K562 (cell line): Measurements from ENCODE around the gene SERTM2. TPM values are rescaled to one million over a fixed set of nuclear protein-coding genes. Genes with fewer than 3 reads are reported as not detected.

ENCODE experiments used
- ATAC-seq: fragments of 200-7000 bp; cut with Tn5 transposase; 3 replicates; pipeline ENCODE4 v1.9.1; 2020; ENCODE audit warnings: moderate library complexity
- BruUV-seq: library from RNA; stranded (reverse); fragments of 400-500 nt; replicated peaks from 2 replicates; lab custom pipeline; 2021; lab: Mats Ljungman, UMichigan
- CTCF ChIA-PET: fragments of 300-600 bp; formaldehyde crosslinking; extraction: SDS; loops from one replicate; lab custom pipeline; 2021; ENCODE audit warnings: low intra/inter-chr PET ratio; lab: Yijun Ruan, JAX
- POLR2A ChIA-PET: fragments of 300-600, 350-650 bp; sonication (Branson Sonifier 250); formaldehyde crosslinking; extraction: SDS; loops from one replicate; lab custom pipeline; 2021; ENCODE audit warnings: antibody characterized with exemption, inconsistent platforms; lab: Yijun Ruan, JAX
- DNase-seq, 4 experiments: peaks; one replicate each; pipeline versions ENCODE4 v3.0.0 to v3.0.0-alpha.2; 2011 to 2018; ENCODE audit warnings: low spot score in 3 of 4, mixed read lengths in 3 of 4; ENCODE audit errors: extremely low read depth in 1 of 4
- FAIRE-seq: peaks from 2 replicates; lab custom pipeline; 2011; peaks lifted over from hg19 to GRCh38; lab: Jason Lieb, UNC
- H2AFZ ChIP-seq: 2 replicates; pipeline ENCODE4 v1.6.0; 2011; ENCODE audit warnings: low read depth, low read length, control low read depth, inconsistent platforms
- H3K27ac ChIP-seq: fragments of 200-600 bp; 3 replicates; pipeline ENCODE4 v1.8.0; 2011; ENCODE audit warnings: low read depth, mild to moderate bottlenecking, control low read depth, inconsistent platforms, low read length, moderate library complexity, mixed read lengths; ENCODE audit errors: extremely low read depth
- H3K27me3 ChIP-seq, 2 experiments: fragments of 300-600 bp in 1 of 2; 2 replicates in 1 of 2; 3 replicates in 1 of 2; pipeline versions ENCODE4 v1.6.0 to v1.8.0; 2011; ENCODE audit warnings: inconsistent platforms in 2 of 2, low read length in 2 of 2, mild to moderate bottlenecking in 1 of 2, mixed read lengths in 1 of 2, moderate library complexity in 1 of 2; ENCODE audit not compliant: control insufficient read depth in 2 of 2, insufficient read depth in 2 of 2
- H3K36me3 ChIP-seq: fragments of 300-600 bp; 3 replicates; pipeline ENCODE4 v1.8.0; 2011; ENCODE audit warnings: mild to moderate bottlenecking, low read length, inconsistent platforms; ENCODE audit not compliant: control insufficient read depth, insufficient read depth
- H3K4me1 ChIP-seq, 2 experiments: fragments of 200-600 bp in 1 of 2; replicated peaks in 1 of 2; 2 replicates in 1 of 2; 3 replicates in 1 of 2; pipeline versions ENCODE4 v1.5.1 to v1.8.0; 2011; ENCODE audit warnings: inconsistent platforms in 2 of 2, low read length in 2 of 2, mild to moderate bottlenecking in 1 of 2, mixed read lengths in 1 of 2, moderate library complexity in 1 of 2; ENCODE audit not compliant: control insufficient read depth in 2 of 2, insufficient read depth in 2 of 2
- H3K4me2 ChIP-seq: 2 replicates; pipeline ENCODE4 v1.6.1; 2011; ENCODE audit warnings: low read length, control low read depth, inconsistent platforms, mixed read lengths; ENCODE audit not compliant: insufficient read depth
- H3K4me3 ChIP-seq: fragments of 200-600 bp; sonication (generic), shearing (Covaris generic); 2 replicates; pipeline ENCODE4 v1.5.1; 2016; ENCODE audit warnings: control low read depth, inconsistent platforms
- H3K79me2 ChIP-seq: fragments of 200-600 bp; 3 replicates; pipeline ENCODE4 v1.8.0; 2011; ENCODE audit warnings: low read length, inconsistent platforms; ENCODE audit not compliant: control insufficient read depth, insufficient read depth
- H3K9ac ChIP-seq, 2 experiments: 2 replicates each; pipeline versions ENCODE4 v1.6.0 to v1.6.1; 2011; ENCODE audit warnings: low read depth in 2 of 2, low read length in 2 of 2, control low read depth in 1 of 2, inconsistent platforms in 1 of 2, mild to moderate bottlenecking in 1 of 2, mixed read lengths in 1 of 2; ENCODE audit not compliant: insufficient read depth in 1 of 2
- H3K9me1 ChIP-seq: one replicate; pipeline ENCODE4 v1.6.0; 2011; ENCODE audit warnings: inconsistent platforms, mild to moderate bottlenecking, low read length, moderate library complexity; ENCODE audit not compliant: control insufficient read depth, insufficient read depth
- H3K9me3 ChIP-seq: replicated peaks from 2 replicates; pipeline ENCODE4 v1.5.1; 2011; ENCODE audit warnings: low read depth, low read length, inconsistent platforms; ENCODE audit not compliant: control insufficient read depth, insufficient read depth
- H4K20me1 ChIP-seq: replicated peaks from 2 replicates; pipeline ENCODE4 v1.6.1; 2011; ENCODE audit warnings: low read length, inconsistent platforms, mixed read lengths; ENCODE audit not compliant: control insufficient read depth, insufficient read depth
- CC2D1A ChIP-seq: fragments of 450-650 bp; IDR thresholded peaks from 2 replicates; pipeline ENCODE4 v1.6.1; 2017; ENCODE audit warnings: mild to moderate bottlenecking
- HLTF ChIP-seq: fragments of 450-650 bp; IDR thresholded peaks from 2 replicates; pipeline ENCODE4 v1.6.1; 2016
- SMAD1 ChIP-seq: fragments of 150-350 bp; IDR thresholded peaks from 2 replicates; pipeline ENCODE4 v1.6.1; 2014; ENCODE audit warnings: low read length, low read depth; ENCODE audit not compliant: partially characterized antibody
- ZSCAN29 ChIP-seq: fragments of 450-650 bp; IDR thresholded peaks from 2 replicates; pipeline ENCODE4 v1.6.1; 2017
- WGBS: fragments of 100-300 bp; shearing (Covaris generic); methylation state at CpG from one replicate; pipeline ENCODE4 v1.1.6; 2016; ENCODE audit warnings: low coverage, mixed read lengths; ENCODE audit not compliant: insufficient coverage; ENCODE audit errors: missing lambda C conversion rate; 5-methylcytosine and 5-hydroxymethylcytosine counted together
- in situ Hi-C: fragments of 300-500 bp; cut with MboI; formaldehyde crosslinking; loops from 4 replicates; pipeline ENCODE4 v1.15.0; 2018; ENCODE audit warnings: inconsistent platforms, mixed read lengths
- intact Hi-C: fragments of 100-400 bp; cut with micrococcal nuclease; formaldehyde crosslinking; loops from 2 replicates; pipeline ENCODE4 v1.14.2; 2022
- polyA plus RNA-seq, 8 experiments: library from polyadenylated mRNA; depleted of rRNA in 4 of 8; stranded (reverse) in 5 of 8; unstranded in 3 of 8; fragments of >200 nt; fragmentation: Nextera tagmentation in 2 of 8; fragmentation: Illumina TruSeq in 1 of 8; extraction: Ambion mirVana in 2 of 8; extraction: Trizol in 1 of 8; gene quantifications; 2 replicates each; pipeline versions ENCODE4 v1.2.1 to v1.2.3, GENCODE V29; 2011 to 2014; ENCODE audit warnings: inconsistent platforms in 1 of 8, missing spikeins in 1 of 8
- total RNA-seq, 7 experiments: library from RNA; depleted of rRNA in 6 of 7; stranded (reverse); fragments of >200 nt in 6 of 7; fragmentation: Illumina TruSeq in 2 of 7; extraction: Trizol in 2 of 7; gene quantifications; 2 replicates each; pipeline versions ENCODE4 v1.2.1 to v1.2.3, GENCODE V29; 2011 to 2021; ENCODE audit warnings: low replicate concordance in 1 of 7
- TF ChIP-seq, protein P1 (sequence below): fragments of 250-450 bp; sonication (Bioruptor Pico); IDR thresholded peaks from 2 replicates; pipeline ENCODE4 v1.5.1; 2021; ENCODE audit warnings: mild to moderate bottlenecking

SERTM2 gene
- total and polyA plus RNA-seq, 9 of the 15 experiments (the other 6 are each of a cell fraction or from before 2014, with no cell fraction given): 0.01 to 0.35 (median 0.04) TPM; not detected in 4

DNA sequence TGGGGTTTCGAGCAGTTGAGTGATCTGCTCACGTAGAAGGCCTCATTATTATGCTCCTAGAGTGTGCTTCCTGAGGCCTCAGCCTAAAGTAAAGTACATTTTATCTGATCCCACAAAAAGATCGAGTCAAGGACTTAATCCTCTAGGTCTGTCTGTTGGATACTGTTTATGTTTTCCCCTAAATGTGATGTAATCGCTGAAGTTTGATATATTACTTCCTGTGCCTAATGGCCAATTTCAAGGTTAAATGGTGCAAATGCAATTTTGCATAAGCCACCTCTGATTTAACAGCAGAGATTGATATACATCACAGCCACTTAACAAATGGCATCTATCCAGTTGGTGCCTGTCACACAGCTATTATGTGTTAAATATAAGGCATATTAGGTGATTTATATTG lies 19.4 kb upstream of the SERTM2 start:
- FAIRE-seq (no peak), DNase-seq (no peak), ATAC-seq (no peak)
- no TSS peak for BruUV-seq
- no peak overlapping the region for H2AFZ ChIP-seq
- no peak overlapping the region for H3K4me3 ChIP-seq
- H3K9ac ChIP-seq: no peak overlapping the region
- H3K4me1 ChIP-seq: no peaks in the 10 kb centered on the region
- in situ Hi-C loops (no loop called here), intact Hi-C loops (no loop called here)
- H3K79me2 ChIP-seq: no peaks in the 10 kb centered on the region
- ChIA-PET POLR2A (no interaction called here), CTCF (no interaction called here)
- no peaks in the 10 kb centered on the region for H3K9me3 ChIP-seq
- TF ChIP-seq ZSCAN29 (no peak), CC2D1A (no peak), HLTF (no peak)
- TF ChIP-seq, protein P1, sequence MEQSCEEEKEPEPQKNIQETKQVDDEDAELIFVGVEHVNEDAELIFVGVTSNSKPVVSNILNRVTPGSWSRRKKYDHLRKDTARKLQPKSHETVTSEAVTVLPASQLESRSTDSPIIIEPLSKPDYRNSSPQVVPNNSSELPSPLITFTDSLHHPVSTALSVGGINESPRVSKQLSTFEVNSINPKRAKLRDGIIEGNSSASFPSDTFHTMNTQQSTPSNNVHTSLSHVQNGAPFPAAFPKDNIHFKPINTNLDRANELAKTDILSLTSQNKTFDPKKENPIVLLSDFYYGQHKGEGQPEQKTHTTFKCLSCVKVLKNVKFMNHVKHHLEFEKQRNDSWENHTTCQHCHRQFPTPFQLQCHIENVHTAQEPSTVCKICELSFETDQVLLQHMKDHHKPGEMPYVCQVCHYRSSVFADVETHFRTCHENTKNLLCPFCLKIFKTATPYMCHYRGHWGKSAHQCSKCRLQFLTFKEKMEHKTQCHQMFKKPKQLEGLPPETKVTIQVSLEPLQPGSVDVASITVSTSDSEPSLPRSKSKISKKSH (CRISPR knock-in tag): no peak
- 0% methylated on average over 4 of the region's 4 CpGs for WGBS
- H3K9me1 ChIP-seq: no peaks in the 10 kb centered on the region
- H3K27ac ChIP-seq: no peak overlapping the region
- no peak overlapping the region for H3K4me2 ChIP-seq
- H3K36me3 ChIP-seq: no peaks in the 10 kb centered on the region
- H4K20me1 ChIP-seq: no peaks in the 10 kb centered on the region
- no peaks in the 10 kb centered on the region for H3K27me3 ChIP-seq

DNA sequence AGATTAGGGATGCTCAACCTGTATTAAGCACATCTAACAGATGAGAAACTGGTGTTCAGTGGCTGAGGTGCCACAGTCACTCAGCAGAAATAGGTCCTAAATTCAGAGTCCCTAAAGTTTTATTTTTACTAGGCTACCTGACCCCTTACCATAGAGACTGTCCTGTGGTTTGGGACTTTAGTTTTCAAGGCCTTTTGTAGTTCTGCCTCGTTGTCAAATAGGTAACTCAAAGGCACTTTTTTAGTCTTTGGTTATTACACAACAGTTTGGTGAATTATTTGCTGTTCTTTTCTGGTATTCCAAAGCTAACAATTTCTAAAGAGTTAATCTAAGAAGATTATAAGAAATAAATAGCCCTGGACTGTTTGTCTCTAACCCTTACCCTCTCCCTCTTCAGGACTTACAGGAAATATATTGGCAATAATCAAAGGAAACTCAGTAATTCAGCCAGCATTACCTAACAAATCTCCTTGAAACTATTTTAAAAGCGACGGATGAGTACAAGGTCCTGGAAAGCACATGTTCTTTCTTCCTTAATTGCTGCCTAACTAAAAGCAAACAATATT lies 12.8 kb upstream of the SERTM2 start:
- H3K36me3 ChIP-seq: no peaks in the 10 kb centered on the region
- no peak overlapping the region for H3K9ac ChIP-seq
- H3K27ac ChIP-seq: no peak overlapping the region
- H3K9me1 ChIP-seq: no peaks in the 10 kb centered on the region
- no peak for TF ChIP-seq SMAD1
- TF ChIP-seq, all 486 proteins: peak for 0
- Histone ChIP-seq H3K4me2 (no peak overlapping the region), H4K20me1 (no peaks in the 10 kb centered on the region), H3K4me1 (no peaks in the 10 kb centered on the region), H2AFZ (no peak overlapping the region), H3K4me3 (no peak overlapping the region), H3K27me3 (no peaks in the 10 kb centered on the region), H3K79me2 (no peaks in the 10 kb centered on the region), H3K9me3 (no peaks in the 10 kb centered on the region)
- intact Hi-C loops: no loop called here
- CTCF ChIA-PET: no interaction called here
- POLR2A ChIA-PET: no interaction called here
- DNase-seq: no peak
- no peak for ATAC-seq
- no TSS peak for BruUV-seq
- FAIRE-seq: no peak
- 3% methylated on average over 3 of the region's 3 CpGs for whole genome bisulfite sequencing
- in situ Hi-C loops: no loop called here
